ENCODE measurements around the gene MT2A.

- TF ChIP-seq CTCF (IDR thresholded peaks at IDR 0.05) (no peak), SIN3A (IDR thresholded peaks at IDR 0.05; ENCODE audit: borderline replicate concordance, insufficient read depth, low read depth, low read length) (no peak), REST (IDR thresholded peaks at IDR 0.05; ENCODE audit: insufficient read depth in 1 of 2, low read depth in 2 of 2, low read length in 1 of 2) (no peak), POLR2AphosphoS5 (IDR thresholded peaks at IDR 0.05; ENCODE audit: low read depth, low read length) (no peak), TCF7L2 (IDR thresholded peaks at IDR 0.05; ENCODE audit: low read depth, low read length) (no peak)
Observed at GRCh38 chr16:56609463-56609921, 1.1 kb downstream of the MT2A start.
